Measurements from ENCODE around the gene GTF2F2.
"Not testable (repeated sequence)": the region's sequence is repeated elsewhere in the genome, so short reads cannot be mapped to it uniquely, and the experiment has no call there.

GTF2F2 gene

GRCh38 chr13:45244736-45245135, 124.4 kb downstream of the GTF2F2 start:
- H3K4me3 ChIP-seq (ENCODE audit: control insufficient read depth in 1 of 7, extremely low read depth in 1 of 7, insufficient read depth in 4 of 7, low read depth in 2 of 7, low read length in 6 of 7); DNase-seq; H3K9me3 ChIP-seq (ENCODE audit: control extremely low read depth in 1 of 5, control insufficient read depth in 4 of 5, insufficient read depth in 2 of 5, low read depth in 1 of 5, low read length in 4 of 5); H3K4me1 ChIP-seq (ENCODE audit: control extremely low read depth in 1 of 4, control insufficient read depth in 4 of 4, insufficient read depth in 4 of 4, low read length in 3 of 4); H3K36me3 ChIP-seq (ENCODE audit: control insufficient read depth in 4 of 4, insufficient read depth in 4 of 4, low read length in 3 of 4); POLR2A ChIA-PET; H3K27ac ChIP-seq (ENCODE audit: insufficient read depth in 1 of 2, low read depth in 1 of 2, low read length in 2 of 2, poor library complexity in 1 of 2, severe bottlenecking in 2 of 2); H3K27me3 ChIP-seq (replicated peaks in 2 of 5; ENCODE audit: control insufficient read depth in 4 of 5, insufficient read depth in 5 of 5, low read length in 4 of 5): not testable (repeated sequence)
- WGBS (ENCODE audit: insufficient coverage) = 100% methylated on average over 3 of the region's 7 CpGs
- CTCF ChIA-PET = interaction anchor here (0.7 to 1.6 kb wide), 2 partner anchors 19 to 36 kb away, joined by 3 to 6 read pairs; no protein-coding TSS in a partner anchor

GRCh38 chr13:45249662-45250061, 129.4 kb downstream of the GTF2F2 start:
- WGBS (ENCODE audit: insufficient coverage) = 100% methylated on average over 3 of the region's 3 CpGs
- POLR2A ChIA-PET = no interaction called here
- no peak overlapping the region for H3K4me3 ChIP-seq (ENCODE audit: control insufficient read depth in 1 of 7, extremely low read depth in 1 of 7, insufficient read depth in 4 of 7, low read depth in 2 of 7, low read length in 6 of 7)
- CTCF ChIA-PET = interaction anchor here (0.8 kb wide), 2 partner anchors 9 to 41 kb away, joined by 3 to 5 read pairs; no protein-coding TSS in a partner anchor
- H3K27me3 ChIP-seq (replicated peaks in 2 of 5; ENCODE audit: control insufficient read depth in 4 of 5, insufficient read depth in 5 of 5, low read length in 4 of 5) = no peaks in the 10 kb centered on the region
- H3K27ac ChIP-seq (ENCODE audit: insufficient read depth in 1 of 2, low read depth in 1 of 2, low read length in 2 of 2, poor library complexity in 1 of 2, severe bottlenecking in 2 of 2) = no peak overlapping the region
- peaks cover 0 to 13% (median 6%) of the 10 kb centered on the region in 4 experiments for H3K36me3 ChIP-seq (ENCODE audit: control insufficient read depth in 4 of 4, insufficient read depth in 4 of 4, low read length in 3 of 4)
- H3K9me3 ChIP-seq (ENCODE audit: control extremely low read depth in 1 of 5, control insufficient read depth in 4 of 5, insufficient read depth in 2 of 5, low read depth in 1 of 5, low read length in 4 of 5) = no peaks in the 10 kb centered on the region
- no peaks in the 10 kb centered on the region for H3K4me1 ChIP-seq (ENCODE audit: control extremely low read depth in 1 of 4, control insufficient read depth in 4 of 4, insufficient read depth in 4 of 4, low read length in 3 of 4)
- DNase-seq = no peak

GRCh38 chr13:45254396-45254795, 134.1 kb downstream of the GTF2F2 start:
- H3K9me3 ChIP-seq (ENCODE audit: control extremely low read depth in 1 of 5, control insufficient read depth in 4 of 5, insufficient read depth in 2 of 5, low read depth in 1 of 5, low read length in 4 of 5) = no peaks in the 10 kb centered on the region
- WGBS (ENCODE audit: insufficient coverage) = no CpG with 5 or more reads among the region's 2 CpGs

GRCh38 chr13:45255247-45255987, 135.1 kb downstream of the GTF2F2 start:
- ChIA-PET CTCF (interaction anchor here (1.5 to 1.9 kb wide), 2 partner anchors 8 to 208 kb away, joined by 6 to 7 read pairs; no protein-coding TSS in a partner anchor), POLR2A (no interaction called here)
- no peaks in the 10 kb centered on the region for H3K27me3 ChIP-seq (replicated peaks in 2 of 5; ENCODE audit: control insufficient read depth in 4 of 5, insufficient read depth in 5 of 5, low read length in 4 of 5)
- no peak for DNase-seq
- H3K4me1 ChIP-seq (ENCODE audit: control extremely low read depth in 1 of 4, control insufficient read depth in 4 of 4, insufficient read depth in 4 of 4, low read length in 3 of 4) = no peaks in the 10 kb centered on the region
- no peak overlapping the region for H3K27ac ChIP-seq (ENCODE audit: insufficient read depth in 1 of 2, low read depth in 1 of 2, low read length in 2 of 2, poor library complexity in 1 of 2, severe bottlenecking in 2 of 2)
- no peaks in the 10 kb centered on the region for H3K9me3 ChIP-seq (ENCODE audit: control extremely low read depth in 1 of 5, control insufficient read depth in 4 of 5, insufficient read depth in 2 of 5, low read depth in 1 of 5, low read length in 4 of 5)
- H3K4me3 ChIP-seq (ENCODE audit: control insufficient read depth in 1 of 7, extremely low read depth in 1 of 7, insufficient read depth in 4 of 7, low read depth in 2 of 7, low read length in 6 of 7) = no peak overlapping the region
- no CpG with 5 or more reads among the region's 1 CpG for WGBS (ENCODE audit: insufficient coverage)
- H3K36me3 ChIP-seq (ENCODE audit: control insufficient read depth in 4 of 4, insufficient read depth in 4 of 4, low read length in 3 of 4) = peaks cover 0 to 13% (median 6%) of the 10 kb centered on the region in 4 experiments

More at GRCh38 chr13:45254396-45254795, 134.1 kb downstream of the GTF2F2 start:
- no peak overlapping the region for H3K27ac ChIP-seq (ENCODE audit: insufficient read depth in 1 of 2, low read depth in 1 of 2, low read length in 2 of 2, poor library complexity in 1 of 2, severe bottlenecking in 2 of 2)
- CTCF ChIA-PET = no interaction called here
- H3K27me3 ChIP-seq (replicated peaks in 2 of 5; ENCODE audit: control insufficient read depth in 4 of 5, insufficient read depth in 5 of 5, low read length in 4 of 5) = no peaks in the 10 kb centered on the region
- no peak for DNase-seq
- peaks cover 0 to 13% (median 6%) of the 10 kb centered on the region in 4 experiments for H3K36me3 ChIP-seq (ENCODE audit: control insufficient read depth in 4 of 4, insufficient read depth in 4 of 4, low read length in 3 of 4)
- H3K4me1 ChIP-seq (ENCODE audit: control extremely low read depth in 1 of 4, control insufficient read depth in 4 of 4, insufficient read depth in 4 of 4, low read length in 3 of 4) = no peaks in the 10 kb centered on the region
- H3K4me3 ChIP-seq (ENCODE audit: control insufficient read depth in 1 of 7, extremely low read depth in 1 of 7, insufficient read depth in 4 of 7, low read depth in 2 of 7, low read length in 6 of 7) = no peak overlapping the region
- POLR2A ChIA-PET = no interaction called here

GRCh38 chr13:45256254-45256653, 135.9 kb downstream of the GTF2F2 start:
- Histone ChIP-seq H3K27me3 (replicated peaks in 2 of 5; ENCODE audit: control insufficient read depth in 4 of 5, insufficient read depth in 5 of 5, low read length in 4 of 5) (no peaks in the 10 kb centered on the region), H3K36me3 (ENCODE audit: control insufficient read depth in 4 of 4, insufficient read depth in 4 of 4, low read length in 3 of 4) (peaks cover 0 to 13% (median 6%) of the 10 kb centered on the region in 4 experiments), H3K27ac (ENCODE audit: insufficient read depth in 1 of 2, low read depth in 1 of 2, low read length in 2 of 2, poor library complexity in 1 of 2, severe bottlenecking in 2 of 2) (no peak overlapping the region), H3K4me3 (ENCODE audit: control insufficient read depth in 1 of 7, extremely low read depth in 1 of 7, insufficient read depth in 4 of 7, low read depth in 2 of 7, low read length in 6 of 7) (no peak overlapping the region), H3K9me3 (ENCODE audit: control extremely low read depth in 1 of 5, control insufficient read depth in 4 of 5, insufficient read depth in 2 of 5, low read depth in 1 of 5, low read length in 4 of 5) (no peaks in the 10 kb centered on the region), H3K4me1 (ENCODE audit: control extremely low read depth in 1 of 4, control insufficient read depth in 4 of 4, insufficient read depth in 4 of 4, low read length in 3 of 4) (no peaks in the 10 kb centered on the region)
- ChIA-PET POLR2A (no interaction called here), CTCF (interaction anchor here (1.5 to 1.9 kb wide), 2 partner anchors 9 to 209 kb away, joined by 6 to 7 read pairs; no protein-coding TSS in a partner anchor)
- DNase-seq = no peak
- no CpG with 5 or more reads among the region's 1 CpG for WGBS (ENCODE audit: insufficient coverage)

GRCh38 chr13:45257638-45258333, 137.5 kb downstream of the GTF2F2 start:
- Histone ChIP-seq H3K4me3 (ENCODE audit: control insufficient read depth in 1 of 7, extremely low read depth in 1 of 7, insufficient read depth in 4 of 7, low read depth in 2 of 7, low read length in 6 of 7) (no peak overlapping the region), H3K4me1 (ENCODE audit: control extremely low read depth in 1 of 4, control insufficient read depth in 4 of 4, insufficient read depth in 4 of 4, low read length in 3 of 4) (no peaks in the 10 kb centered on the region), H3K36me3 (ENCODE audit: control insufficient read depth in 4 of 4, insufficient read depth in 4 of 4, low read length in 3 of 4) (peaks cover 0 to 13% (median 6%) of the 10 kb centered on the region in 4 experiments), H3K27me3 (replicated peaks in 2 of 5; ENCODE audit: control insufficient read depth in 4 of 5, insufficient read depth in 5 of 5, low read length in 4 of 5) (no peaks in the 10 kb centered on the region), H3K9me3 (ENCODE audit: control extremely low read depth in 1 of 5, control insufficient read depth in 4 of 5, insufficient read depth in 2 of 5, low read depth in 1 of 5, low read length in 4 of 5) (no peaks in the 10 kb centered on the region), H3K27ac (ENCODE audit: insufficient read depth in 1 of 2, low read depth in 1 of 2, low read length in 2 of 2, poor library complexity in 1 of 2, severe bottlenecking in 2 of 2) (no peak overlapping the region)
- 98% methylated on average over 4 of the region's 4 CpGs for WGBS (ENCODE audit: insufficient coverage)
- peak in 2 of 3 donors; percentile 12 to 22 for DNase-seq
- ChIA-PET CTCF (interaction anchor here (0.7 to 2.3 kb wide), 5 partner anchors 8 to 92 kb away, joined by 3 to 6 read pairs (median 3); no protein-coding TSS in a partner anchor), POLR2A (no interaction called here)

- H3K4me3 ChIP-seq (ENCODE audit: control insufficient read depth in 1 of 7, extremely low read depth in 1 of 7, insufficient read depth in 4 of 7, low read depth in 2 of 7, low read length in 6 of 7) = no peak overlapping the region
- CTCF ChIA-PET = interaction anchor here (0.7 to 2.3 kb wide), 4 partner anchors 8 to 92 kb away, joined by 3 to 5 read pairs (median 3); no protein-coding TSS in a partner anchor
- WGBS (ENCODE audit: insufficient coverage) = 100% methylated on average over 1 of the region's 2 CpGs
- POLR2A ChIA-PET = no interaction called here
- no peak overlapping the region for H3K27ac ChIP-seq (ENCODE audit: insufficient read depth in 1 of 2, low read depth in 1 of 2, low read length in 2 of 2, poor library complexity in 1 of 2, severe bottlenecking in 2 of 2)
- H3K4me1 ChIP-seq (ENCODE audit: control extremely low read depth in 1 of 4, control insufficient read depth in 4 of 4, insufficient read depth in 4 of 4, low read length in 3 of 4) = no peaks in the 10 kb centered on the region
- no peak for DNase-seq
- H3K9me3 ChIP-seq (ENCODE audit: control extremely low read depth in 1 of 5, control insufficient read depth in 4 of 5, insufficient read depth in 2 of 5, low read depth in 1 of 5, low read length in 4 of 5) = no peaks in the 10 kb centered on the region
- H3K27me3 ChIP-seq (replicated peaks in 2 of 5; ENCODE audit: control insufficient read depth in 4 of 5, insufficient read depth in 5 of 5, low read length in 4 of 5) = no peaks in the 10 kb centered on the region
- H3K36me3 ChIP-seq (ENCODE audit: control insufficient read depth in 4 of 4, insufficient read depth in 4 of 4, low read length in 3 of 4) = peaks cover 0 to 9% (median 3%) of the 10 kb centered on the region in 4 experiments
Observed at GRCh38 chr13:45258334-45258675, 138.0 kb downstream of the GTF2F2 start.

Measured in common myeloid progenitor, CD34-positive (primary cell).